AG04449 (cell line): ENCODE data around the gene MEAK7.
"Not testable (repeated sequence)": the region's sequence is repeated elsewhere in the genome, so short reads cannot be mapped to it uniquely, and the experiment has no call there.

ENCODE experiments used
- CTCF ChIA-PET: fragments of 350-600 bp; formaldehyde crosslinking; extraction: SDS; loops from one replicate; lab custom pipeline; 2021; ENCODE audit warnings: antibody characterized with exemption; lab: Yijun Ruan, JAX
- POLR2A ChIA-PET: fragments of 400-600, 350-600 bp; formaldehyde crosslinking; extraction: SDS; loops from one replicate; lab custom pipeline; 2020; ENCODE audit warnings: antibody characterized with exemption, inconsistent platforms; lab: Yijun Ruan, JAX
- DNase-seq: peaks from one replicate; pipeline ENCODE4 v3.0.0-alpha.2; 2010; ENCODE audit warnings: low read depth, low spot score
- H3K4me3 ChIP-seq: 2 replicates; pipeline ENCODE4 v1.5.1; 2011; ENCODE audit warnings: low read depth, mild to moderate bottlenecking, control low read depth, low read length
- TF ChIP-seq, protein P1 (sequence below): IDR thresholded peaks from one replicate; pipeline ENCODE4 v1.5.1; 2011; ENCODE audit warnings: mild to moderate bottlenecking, moderate library complexity, low read length, control low read depth, inconsistent platforms; ENCODE audit not compliant: insufficient read depth; ENCODE audit errors: missing control alignments

Gene MEAK7

GRCh38 chr16:84530590-84530989 lies 26.1 kb upstream of the MEAK7 start:
- no peak overlapping the region for H3K4me3 ChIP-seq
- POLR2A ChIA-PET: no interaction called here
- no peak for DNase-seq
- CTCF ChIA-PET: interaction anchor here (0.9 to 4.2 kb wide), 4 partner anchors 20 to 955 kb away, joined by 3 to 25 read pairs (median 10); no protein-coding TSS in a partner anchor
- TF ChIP-seq, protein P1, sequence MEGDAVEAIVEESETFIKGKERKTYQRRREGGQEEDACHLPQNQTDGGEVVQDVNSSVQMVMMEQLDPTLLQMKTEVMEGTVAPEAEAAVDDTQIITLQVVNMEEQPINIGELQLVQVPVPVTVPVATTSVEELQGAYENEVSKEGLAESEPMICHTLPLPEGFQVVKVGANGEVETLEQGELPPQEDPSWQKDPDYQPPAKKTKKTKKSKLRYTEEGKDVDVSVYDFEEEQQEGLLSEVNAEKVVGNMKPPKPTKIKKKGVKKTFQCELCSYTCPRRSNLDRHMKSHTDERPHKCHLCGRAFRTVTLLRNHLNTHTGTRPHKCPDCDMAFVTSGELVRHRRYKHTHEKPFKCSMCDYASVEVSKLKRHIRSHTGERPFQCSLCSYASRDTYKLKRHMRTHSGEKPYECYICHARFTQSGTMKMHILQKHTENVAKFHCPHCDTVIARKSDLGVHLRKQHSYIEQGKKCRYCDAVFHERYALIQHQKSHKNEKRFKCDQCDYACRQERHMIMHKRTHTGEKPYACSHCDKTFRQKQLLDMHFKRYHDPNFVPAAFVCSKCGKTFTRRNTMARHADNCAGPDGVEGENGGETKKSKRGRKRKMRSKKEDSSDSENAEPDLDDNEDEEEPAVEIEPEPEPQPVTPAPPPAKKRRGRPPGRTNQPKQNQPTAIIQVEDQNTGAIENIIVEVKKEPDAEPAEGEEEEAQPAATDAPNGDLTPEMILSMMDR: no peak

- no peak overlapping the region for H3K4me3 ChIP-seq
- DNase-seq: no peak
- TF ChIP-seq, protein P1: no peak
- ChIA-PET POLR2A (no interaction called here), CTCF (interaction anchor here (0.9 to 2.9 kb wide), 4 partner anchors 10 to 24 kb away, joined by 3 to 16 read pairs (median 6); no protein-coding TSS in a partner anchor)
Measured at GRCh38 chr16:84529607-84530006, 25.1 kb upstream of the MEAK7 start.

GRCh38 chr16:84528322-84528721 lies 23.9 kb upstream of the MEAK7 start:
- H3K4me3 ChIP-seq: no peak overlapping the region
- TF ChIP-seq, protein P1: no peak
- ChIA-PET CTCF (interaction anchor here (0.9 to 2.9 kb wide), 5 partner anchors 9 to 197 kb away, joined by 4 to 16 read pairs (median 5); no protein-coding TSS in a partner anchor), POLR2A (interaction anchor here (0.5 kb wide), 1 partner anchor 10 kb away, joined by 3 read pairs; no protein-coding TSS in a partner anchor)
- DNase-seq: no peak

- TF ChIP-seq, protein P1: no peak
- H3K4me3 ChIP-seq: no peak overlapping the region
- POLR2A ChIA-PET: interaction anchor here (0.5 kb wide), 1 partner anchor 9 kb away, joined by 3 read pairs; no protein-coding TSS in a partner anchor
- CTCF ChIA-PET: interaction anchor here (0.9 to 2.9 kb wide), 5 partner anchors 8 to 198 kb away, joined by 4 to 16 read pairs (median 5); no protein-coding TSS in a partner anchor
- no peak for DNase-seq
Measured at GRCh38 chr16:84527532-84528269, 23.2 kb upstream of the MEAK7 start.

DNA sequence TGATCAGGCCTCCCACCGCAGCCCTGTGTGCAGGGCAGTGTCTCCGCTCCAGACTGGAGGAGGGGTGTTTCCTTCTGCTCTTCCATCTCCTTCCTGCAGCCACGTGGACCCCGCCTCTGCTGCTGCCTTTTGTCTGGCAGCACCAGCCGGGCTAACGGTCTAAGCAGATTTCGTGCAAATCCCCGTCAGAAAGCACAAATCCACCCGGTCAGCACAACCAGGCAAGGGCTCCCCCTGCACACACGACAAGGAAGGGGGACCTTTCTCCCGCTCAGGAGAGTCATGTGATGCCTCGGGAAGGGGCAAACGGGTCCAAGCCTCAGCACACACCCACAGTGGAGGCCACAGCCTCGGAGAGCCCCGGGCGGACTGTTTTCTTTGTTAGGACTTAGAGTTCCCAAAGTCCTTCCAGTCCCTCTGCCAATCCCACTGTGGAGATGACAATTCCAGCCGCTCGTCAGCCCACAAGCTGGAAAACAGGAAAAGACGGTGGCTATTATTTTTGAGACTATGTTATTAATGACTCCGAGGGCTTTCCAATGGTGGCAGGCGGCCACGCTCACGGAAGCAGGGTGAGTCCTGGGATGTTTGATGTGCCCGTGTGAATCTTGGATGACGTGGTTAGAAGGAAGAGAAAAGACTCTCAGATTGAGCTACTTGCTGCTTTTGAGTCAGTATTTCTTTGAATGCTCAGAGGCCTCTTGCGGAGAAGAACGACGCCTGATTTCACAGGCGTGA lies 22.5 kb upstream of the MEAK7 start:
- no peak overlapping the region for H3K4me3 ChIP-seq
- POLR2A ChIA-PET: no interaction called here
- no peak for DNase-seq
- CTCF ChIA-PET: interaction anchor here (1.1 to 1.8 kb wide), 3 partner anchors 8 to 199 kb away, joined by 4 to 9 read pairs (median 5); no protein-coding TSS in a partner anchor
- TF ChIP-seq, protein P1: no peak

DNA sequence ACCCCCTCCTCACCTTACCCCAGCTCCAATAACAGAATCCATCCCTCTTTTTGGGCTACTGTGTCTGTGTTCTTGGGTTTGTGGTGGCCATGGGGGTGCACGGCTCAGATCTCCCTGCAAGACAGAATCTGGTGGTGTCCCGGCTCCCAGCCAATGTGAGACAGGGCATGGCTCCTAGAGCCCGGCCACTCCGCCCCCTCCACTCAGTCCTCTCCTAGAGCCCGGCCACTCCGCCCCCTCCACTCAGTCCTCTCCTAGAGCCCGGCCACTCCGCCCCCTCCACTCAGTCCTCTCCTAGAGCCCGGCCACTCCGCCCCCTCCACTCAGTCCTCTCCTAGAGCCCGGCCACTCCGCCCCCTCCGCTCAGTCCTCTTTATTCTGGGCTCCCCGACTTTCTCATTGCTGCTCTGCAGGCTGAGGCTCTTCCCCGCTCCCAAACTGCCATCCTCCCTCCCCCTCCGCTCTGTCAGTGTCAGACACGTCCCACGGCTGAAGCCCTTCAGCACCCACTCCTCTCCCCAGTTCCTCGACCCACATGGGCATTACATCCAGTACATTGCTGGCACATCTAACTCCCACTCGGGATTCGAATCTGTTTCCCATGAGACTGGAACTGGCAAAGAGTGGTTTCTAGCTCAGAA lies 20.6 kb upstream of the MEAK7 start:
- POLR2A ChIA-PET, H3K4me3 ChIP-seq, DNase-seq: not testable (repeated sequence)
- CTCF ChIA-PET: interaction anchor here (1.1 to 1.9 kb wide), 3 partner anchors 13 to 19 kb away, joined by 5 to 7 read pairs (median 5); no protein-coding TSS in a partner anchor
